ENCODE measurements around the gene GDAP2.
A peak's percentile ranks its signal among the peaks of the same experiment; 100 is the strongest.
"Not testable (repeated sequence)": the region's sequence is repeated elsewhere in the genome, so short reads cannot be mapped to it uniquely, and the experiment has no call there.

GDAP2 gene

GRCh38 chr1:117895482-117896114 lies 33.8 kb downstream of the GDAP2 start:
- DNase-seq, result peak; percentile 65

DNA sequence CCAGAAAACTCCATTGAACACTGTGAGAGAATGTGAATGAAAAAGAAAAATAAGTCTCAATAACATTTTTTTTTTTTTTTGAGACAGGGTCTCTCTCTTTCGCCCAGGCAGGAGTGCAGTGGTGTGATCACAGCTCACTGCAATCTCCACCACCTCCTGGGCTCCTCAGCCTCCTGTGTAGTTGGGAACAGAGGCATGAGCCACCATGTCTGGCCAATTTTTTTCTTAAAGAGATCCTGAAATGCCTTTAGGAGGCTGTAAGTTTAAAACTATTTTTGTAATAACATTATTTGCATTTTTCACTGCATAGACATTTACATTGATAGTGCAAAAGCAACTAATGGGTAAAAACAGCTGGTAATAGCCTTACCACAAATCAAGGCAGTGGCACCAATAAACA lies 35.3 kb downstream of the GDAP2 start:
- no peak for DNase-seq

DNA sequence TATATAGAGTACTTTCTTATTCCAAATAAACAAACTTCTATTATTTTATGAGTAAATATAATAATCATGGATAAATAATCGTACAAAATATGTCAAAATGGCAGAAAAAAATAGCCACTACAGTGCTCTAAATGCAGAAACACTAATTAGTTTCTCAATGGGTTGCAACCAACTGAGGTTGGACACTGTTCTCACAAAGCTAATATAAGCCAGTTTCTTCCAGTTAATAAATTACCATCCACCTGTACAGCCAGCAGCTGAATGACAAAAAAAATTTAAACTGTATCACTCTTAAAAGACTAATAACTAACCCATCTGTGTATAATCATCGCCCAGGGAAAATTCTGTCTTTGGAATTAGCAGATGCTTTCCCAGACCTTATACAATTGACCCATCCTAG lies 36.9 kb downstream of the GDAP2 start:
- DNase-seq, result no peak

GRCh38 chr1:117890452-117890851 lies 39.0 kb downstream of the GDAP2 start:
- no peak for DNase-seq

DNA sequence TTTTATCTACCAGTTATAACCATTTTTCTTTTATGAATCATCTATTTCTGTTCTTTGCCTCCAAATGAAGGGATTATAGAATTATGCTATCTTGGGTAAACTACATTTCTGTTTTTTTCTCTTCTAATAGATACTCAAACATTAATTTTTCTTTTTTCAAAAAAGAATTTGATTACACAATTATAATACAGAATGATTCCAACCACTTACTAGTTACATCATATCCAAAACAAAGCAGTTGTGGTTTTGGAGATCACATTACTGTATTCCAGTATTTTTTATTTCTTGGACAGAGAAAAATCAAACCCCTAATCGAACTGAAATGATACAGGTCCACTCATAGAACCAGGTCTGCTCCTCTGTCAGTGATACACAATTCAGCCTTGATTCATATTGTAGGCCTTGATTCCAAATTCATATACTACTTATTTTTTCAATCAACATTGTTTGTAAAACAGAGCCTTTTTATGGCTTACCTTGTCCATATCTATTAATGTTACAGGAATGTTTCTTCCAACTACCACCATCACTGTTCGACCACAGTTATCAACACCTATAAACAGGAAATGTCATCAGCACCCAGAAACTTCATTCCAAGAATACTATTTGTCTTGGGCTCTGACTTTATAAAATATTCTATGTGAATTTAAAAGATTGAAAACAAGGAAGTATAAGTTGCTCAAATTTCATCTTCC lies 43.2 kb downstream of the GDAP2 start:
- DNase-seq, result no peak

GRCh38 chr1:117883616-117884015 lies 45.8 kb downstream of the GDAP2 start:
- no peak for DNase-seq

- DNase-seq, result no peak
Observed at GRCh38 chr1:117879284-117879683, 50.1 kb downstream of the GDAP2 start.

DNA sequence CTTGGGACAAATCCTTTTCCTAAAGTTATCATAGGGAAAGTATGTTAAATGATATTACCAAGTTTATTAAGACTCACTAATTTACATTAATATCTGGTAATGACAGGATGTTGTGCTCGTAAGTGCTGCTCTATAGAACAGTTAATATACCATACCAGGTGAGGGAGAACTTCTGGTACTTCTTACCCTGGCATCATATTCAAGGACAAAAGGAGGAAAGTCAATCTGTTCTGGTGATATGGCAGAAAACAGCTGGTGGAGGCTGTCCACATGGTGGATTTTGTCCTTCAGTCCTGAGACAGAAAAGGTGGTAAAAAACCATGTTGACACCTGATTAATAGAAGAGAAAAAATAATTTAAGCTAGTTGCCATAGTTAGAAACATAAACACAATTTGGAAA lies 51.6 kb downstream of the GDAP2 start:
- DNase-seq, result no peak

DNA sequence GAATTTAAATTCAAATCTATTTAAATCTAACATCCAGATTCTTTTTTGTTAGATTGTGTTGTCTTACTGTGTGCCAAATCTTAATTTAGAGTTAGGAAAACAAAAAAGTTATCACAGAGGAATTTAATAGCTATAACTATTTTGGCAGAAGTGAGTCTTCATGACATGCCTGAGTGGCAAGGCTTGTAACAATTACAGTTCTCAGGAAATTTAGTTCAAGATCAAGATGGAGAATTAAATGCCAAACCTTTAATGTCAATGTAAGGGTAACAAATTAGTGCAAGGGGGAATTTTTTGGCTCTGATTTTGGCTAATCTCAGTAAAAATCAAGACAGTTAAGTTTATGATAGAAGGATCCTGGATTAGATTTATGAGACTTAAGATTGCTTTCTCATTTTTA lies 58.4 kb downstream of the GDAP2 start:
- DNase-seq, result no peak

DNA sequence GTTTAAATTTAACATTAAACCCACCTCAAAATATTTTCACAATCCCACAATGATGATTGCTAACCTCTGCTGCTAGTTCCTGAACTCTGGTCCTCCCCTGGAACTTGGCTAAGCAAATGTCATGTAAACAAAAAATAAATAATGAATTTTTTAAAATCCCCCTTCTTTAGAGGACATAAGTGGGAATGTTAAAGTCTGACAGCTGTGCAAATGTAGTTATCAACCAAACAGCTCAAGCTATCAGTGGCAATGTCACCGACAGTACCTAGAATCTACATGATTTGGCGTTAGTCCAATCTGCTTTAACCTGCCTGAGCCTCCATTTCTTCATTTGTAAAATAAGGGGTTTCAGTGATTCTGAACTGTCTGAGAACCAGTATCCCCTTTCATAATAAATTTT lies 67.7 kb downstream of the GDAP2 start:
- no peak for DNase-seq

- no peak for DNase-seq
Observed at GRCh38 chr1:117860896-117861610, 68.4 kb downstream of the GDAP2 start.

DNA sequence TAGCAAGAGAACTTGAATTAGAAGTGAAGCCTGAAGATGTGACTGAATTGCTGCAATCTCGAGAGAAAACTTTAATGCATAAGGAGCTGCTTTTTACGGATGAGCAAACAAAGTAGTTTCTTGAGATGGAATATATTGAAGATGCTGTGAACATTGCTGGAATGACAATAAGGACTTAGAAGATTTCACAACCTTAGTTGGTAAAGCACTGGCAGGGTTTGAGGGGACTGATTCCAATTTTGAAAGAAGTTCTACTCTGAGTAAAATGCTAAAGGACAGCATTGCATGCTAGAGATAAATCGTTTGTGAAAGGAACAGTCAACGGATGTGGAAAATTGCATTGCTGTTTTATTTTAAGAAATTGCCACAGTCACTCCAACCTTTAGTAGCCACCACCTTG lies 69.5 kb downstream of the GDAP2 start:
- no peak for DNase-seq

DNA sequence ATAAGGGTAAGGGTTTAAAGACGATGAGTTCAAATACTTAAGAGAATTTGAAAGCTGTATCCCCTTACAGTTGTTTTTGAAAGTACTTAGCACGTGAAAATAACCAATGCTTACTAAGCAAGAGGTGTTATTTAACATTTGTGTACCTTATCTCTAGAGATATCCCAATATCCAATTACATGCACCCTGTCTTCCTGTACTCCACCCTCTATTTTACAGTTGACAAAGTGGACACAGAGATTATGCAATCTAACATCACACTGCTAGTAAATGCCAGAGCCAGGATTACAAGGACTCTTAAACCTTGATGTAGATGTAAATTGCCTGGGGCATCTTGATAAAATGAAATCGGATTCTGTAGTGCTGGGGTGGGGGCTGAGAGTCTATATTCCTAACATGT lies 72.0 kb downstream of the GDAP2 start:
- DNase-seq, result no peak

DNA sequence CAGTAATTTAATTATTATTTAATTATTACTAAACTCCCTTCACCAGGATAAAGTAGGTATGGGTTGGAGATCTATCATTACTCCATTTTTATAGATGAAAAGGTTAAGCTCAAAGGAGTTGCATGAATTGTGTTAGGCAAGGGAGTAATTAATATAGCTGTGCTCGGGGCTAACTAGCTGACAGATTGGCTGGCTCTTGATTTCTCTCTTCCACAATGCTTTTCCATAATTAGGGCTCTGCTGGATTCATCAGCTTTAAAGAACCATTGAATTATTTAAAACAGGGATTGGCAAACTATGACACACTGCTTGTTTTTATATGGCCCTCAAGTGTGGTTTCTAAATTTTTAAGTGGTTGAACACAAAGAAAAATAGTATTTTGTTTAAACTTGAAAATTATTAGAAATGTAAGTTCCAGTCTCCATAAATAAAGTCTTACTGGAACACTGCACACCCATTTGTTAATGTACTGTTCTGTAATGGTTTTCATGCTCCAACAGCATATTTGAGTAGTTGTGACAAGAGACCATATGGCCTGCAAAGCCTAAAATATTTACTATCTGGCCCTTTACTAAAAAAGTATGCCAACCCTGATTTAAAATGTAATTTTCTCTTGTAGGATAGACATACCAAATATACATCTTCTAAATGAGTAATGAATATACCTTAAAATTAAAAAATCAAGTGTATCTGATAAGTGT lies 76.4 kb downstream of the GDAP2 start:
- DNase-seq, result no peak

DNA sequence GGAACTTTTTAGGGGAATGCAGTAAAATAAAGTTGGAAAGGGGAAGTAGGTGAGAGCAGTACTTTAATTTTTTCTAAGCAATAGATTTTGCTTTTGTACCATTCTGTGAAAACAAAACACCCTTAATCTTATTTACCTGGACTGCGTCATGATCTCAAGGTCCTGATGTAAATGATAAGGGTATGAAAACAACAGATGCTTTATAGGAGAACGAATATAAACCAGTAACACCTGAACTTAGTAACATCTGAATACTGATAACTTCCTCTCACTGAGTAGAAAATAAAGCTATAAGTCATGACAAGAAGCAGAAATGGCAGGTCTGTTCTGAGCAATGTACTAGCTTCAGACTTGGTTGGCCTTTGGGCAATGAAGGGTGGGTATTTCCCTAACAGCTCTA lies 77.7 kb downstream of the GDAP2 start:
- no peak for DNase-seq

- DNase-seq, result no peak
Observed at GRCh38 chr1:117846674-117847425, 82.6 kb downstream of the GDAP2 start.

GRCh38 chr1:117844478-117844877 lies 84.9 kb downstream of the GDAP2 start:
- not testable (repeated sequence) for DNase-seq

- no peak for DNase-seq
Observed at GRCh38 chr1:117843791-117844190, 85.6 kb downstream of the GDAP2 start.

DNA sequence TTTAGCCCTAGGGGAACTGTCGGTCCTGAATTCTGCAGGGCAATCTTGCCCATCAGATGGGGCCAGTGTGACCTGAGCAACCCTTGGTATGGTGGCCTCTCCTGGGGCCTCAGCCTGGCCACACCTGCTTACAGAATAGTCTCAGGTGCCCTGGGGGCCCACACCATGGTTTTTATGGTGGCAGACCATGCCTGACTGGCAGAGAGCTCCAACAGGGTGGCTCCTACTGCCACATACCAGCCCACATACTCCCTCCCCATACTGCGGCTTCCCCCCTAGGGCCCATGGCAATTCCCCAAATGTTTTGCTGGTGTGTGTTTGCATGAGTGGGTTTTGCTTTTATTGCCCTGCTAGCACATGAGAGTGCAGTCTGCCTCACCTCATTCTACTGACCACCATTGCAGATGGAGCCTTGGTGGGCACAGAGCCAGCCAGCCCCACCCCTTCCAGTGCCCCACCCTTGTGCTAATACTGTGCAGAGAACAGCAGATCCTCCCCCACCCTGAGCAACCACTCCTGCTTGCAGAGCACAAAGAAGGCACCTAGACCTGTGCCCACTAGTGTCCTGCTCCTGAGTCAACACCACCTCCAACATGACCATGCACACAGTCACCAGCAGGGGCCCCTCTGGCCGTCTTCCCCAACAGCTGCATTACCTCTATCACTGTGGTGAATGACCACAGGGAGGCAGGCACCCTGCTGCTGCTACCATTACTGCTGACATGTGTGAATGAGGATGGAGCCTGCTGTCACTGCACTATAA lies 86.8 kb downstream of the GDAP2 start:
- DNase-seq, result peak; percentile 64

DNA sequence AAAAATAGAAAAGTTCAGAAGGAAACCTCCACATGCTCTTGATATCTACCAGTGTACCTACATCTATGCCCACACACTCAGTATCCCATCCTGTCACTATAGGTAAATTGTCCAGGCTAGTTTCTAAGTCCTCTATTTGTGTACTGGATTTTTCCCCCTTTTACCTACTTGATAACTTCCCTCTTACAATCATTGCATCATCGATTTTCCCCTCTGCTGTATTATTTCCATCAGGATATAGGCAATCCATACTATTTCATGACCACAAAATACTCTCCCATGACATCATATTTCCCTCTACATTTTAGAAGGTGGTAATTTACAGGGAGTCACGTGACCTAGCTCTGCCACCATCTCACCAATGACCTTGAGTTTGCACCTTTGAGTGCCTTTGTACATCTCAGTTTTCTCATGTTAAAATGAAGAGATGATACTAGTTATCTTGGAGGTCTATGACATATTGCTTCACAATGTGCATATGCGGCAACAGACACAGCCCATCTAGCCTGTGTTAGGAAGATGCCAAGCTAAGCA lies 88.2 kb downstream of the GDAP2 start:
- DNase-seq, result no peak

DNA sequence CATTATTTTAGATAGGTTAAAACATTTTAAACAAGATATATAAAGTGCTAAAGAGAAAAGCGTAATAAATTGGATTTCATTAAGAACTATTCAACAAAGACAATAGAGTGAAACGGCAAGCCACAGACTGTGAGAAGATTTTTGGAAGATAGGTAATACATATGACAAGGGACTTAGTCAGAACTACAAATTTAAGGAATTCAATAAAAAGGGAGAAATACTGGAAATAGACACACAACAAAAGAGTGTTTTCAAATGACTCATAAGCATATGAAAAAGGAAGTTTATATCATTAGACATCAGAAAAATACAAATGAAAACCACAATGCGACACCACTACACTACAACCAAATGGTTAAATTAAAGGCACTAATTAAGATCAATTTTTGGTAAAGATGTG lies 90.5 kb downstream of the GDAP2 start:
- no peak for DNase-seq

DNA sequence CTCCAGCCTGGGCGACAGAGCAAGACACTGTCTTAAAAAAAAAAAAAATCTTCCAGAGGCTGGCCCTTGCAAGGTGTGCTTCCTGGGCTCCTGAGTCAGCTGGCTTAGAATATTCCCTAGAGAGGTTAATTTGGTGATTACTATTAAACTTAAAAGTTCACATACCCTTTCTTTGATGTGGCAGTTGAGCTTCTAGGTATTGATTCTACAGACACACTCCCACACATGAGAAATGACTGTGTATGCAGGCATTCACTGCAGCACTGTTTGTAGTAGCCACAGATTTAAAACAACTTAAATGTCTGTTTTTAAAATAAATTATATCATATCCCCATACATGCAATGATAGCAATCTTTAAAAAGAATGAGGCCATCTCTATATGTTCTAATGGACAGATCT lies 93.4 kb downstream of the GDAP2 start:
- DNase-seq, result no peak

Data from islet precursor cell (in vitro differentiated cells).